ENCODE results near the gene GCNT1.
"Not testable (repeated sequence)": the region's sequence is repeated elsewhere in the genome, so short reads cannot be mapped to it uniquely, and the experiment has no call there.

The GCNT1 gene

DNA sequence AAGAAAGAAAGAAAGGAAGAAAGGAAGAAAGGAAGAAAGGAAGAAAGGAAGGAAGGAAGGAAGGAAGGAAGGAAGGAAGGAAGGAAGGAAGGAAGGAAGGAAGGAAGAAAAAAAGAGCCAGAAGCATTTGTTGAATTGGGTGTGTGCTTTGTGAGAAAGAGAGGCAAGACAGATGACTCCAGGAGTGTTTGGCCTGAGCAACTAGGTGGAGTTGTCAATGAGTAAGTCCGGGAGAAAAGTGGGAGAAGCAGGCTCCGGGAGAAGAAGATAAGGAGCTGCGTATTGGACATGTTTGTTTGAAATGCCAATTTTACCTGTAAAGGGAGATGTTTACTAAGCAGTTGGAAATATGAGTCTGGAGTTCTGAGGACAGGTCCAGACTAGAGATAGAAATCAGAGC is 15.1 kb upstream of the GCNT1 start:
- no peak for DNase-seq
- no peak for ATAC-seq

- ATAC-seq: no peak
These were observed 14.6 kb upstream of the GCNT1 start for GRCh38 chr9:76444322-76444929.

GRCh38 chr9:76445976-76446375 is 13.0 kb upstream of the GCNT1 start:
- ATAC-seq: no peak

More at GRCh38 chr9:76444322-76444929, 14.6 kb upstream of the GCNT1 start:
- no peak for DNase-seq

DNA sequence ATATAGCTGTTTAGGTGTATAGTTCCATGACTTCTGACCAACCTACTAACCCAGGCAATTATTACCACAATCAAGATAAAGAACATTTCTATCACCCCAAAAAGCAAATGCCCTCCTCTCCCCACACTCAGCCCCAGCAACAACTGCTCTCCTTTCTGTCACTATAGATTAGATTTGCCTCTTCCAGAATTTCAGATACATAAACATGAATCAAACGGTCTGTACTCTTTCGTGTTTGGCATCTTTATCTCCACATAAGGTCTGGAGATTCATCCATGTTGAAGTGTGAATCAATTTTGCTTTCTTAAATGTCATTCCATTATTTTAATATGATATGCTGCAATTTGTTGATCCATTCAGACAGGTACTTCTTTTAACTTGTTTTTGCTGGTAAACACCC is 10.5 kb upstream of the GCNT1 start:
- ATAC-seq: no peak
- no peak for DNase-seq

More at GRCh38 chr9:76445976-76446375, 13.0 kb upstream of the GCNT1 start:
- no peak for DNase-seq

GRCh38 chr9:76451234-76451633 is 7.7 kb upstream of the GCNT1 start:
- DNase-seq (no peak), ATAC-seq (no peak)

- DNase-seq (no peak), ATAC-seq (no peak)
These were observed 6.1 kb upstream of the GCNT1 start for GRCh38 chr9:76452839-76453238.

DNA sequence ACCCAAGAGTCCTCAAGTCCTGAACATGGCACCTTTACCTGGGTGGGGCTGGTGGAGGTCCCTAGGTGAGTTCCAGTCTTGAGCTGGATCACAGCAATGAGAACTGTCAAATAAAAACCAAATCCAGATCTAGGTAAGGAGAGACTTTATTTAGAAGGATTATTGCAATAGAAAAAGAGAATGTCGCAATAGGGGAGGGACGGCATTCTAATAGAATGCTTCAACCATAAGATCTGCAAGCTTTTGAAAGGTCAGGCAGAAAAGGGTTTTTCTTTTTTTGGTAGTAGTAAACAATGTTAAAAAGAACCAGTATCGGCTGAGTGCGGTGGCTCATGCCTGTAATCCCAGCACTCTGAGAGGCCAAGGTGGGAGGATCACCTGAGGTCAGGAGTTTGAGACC is 5.2 kb upstream of the GCNT1 start:
- DNase-seq: no peak
- ATAC-seq: no peak

DNA sequence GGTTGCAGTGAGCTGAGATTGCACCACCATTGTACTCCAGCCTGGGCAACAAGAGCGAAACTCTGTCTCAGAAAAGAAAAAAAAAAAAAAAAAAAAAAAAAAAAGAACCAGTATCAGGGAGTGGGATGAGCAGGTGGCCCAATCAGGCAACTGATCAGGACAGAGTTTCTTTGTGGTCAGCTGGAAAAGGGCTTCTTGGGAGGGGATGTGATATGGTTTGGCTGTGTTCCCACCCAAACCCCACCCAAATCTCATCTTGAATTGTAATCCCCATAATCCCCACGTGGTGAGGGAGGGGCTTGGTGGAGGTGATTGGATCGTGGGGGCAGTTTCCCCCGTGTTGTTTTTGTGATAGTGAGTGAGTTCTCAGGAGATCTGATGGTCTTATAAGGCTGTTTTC is 4.7 kb upstream of the GCNT1 start:
- no peak for DNase-seq
- no peak for ATAC-seq

DNA sequence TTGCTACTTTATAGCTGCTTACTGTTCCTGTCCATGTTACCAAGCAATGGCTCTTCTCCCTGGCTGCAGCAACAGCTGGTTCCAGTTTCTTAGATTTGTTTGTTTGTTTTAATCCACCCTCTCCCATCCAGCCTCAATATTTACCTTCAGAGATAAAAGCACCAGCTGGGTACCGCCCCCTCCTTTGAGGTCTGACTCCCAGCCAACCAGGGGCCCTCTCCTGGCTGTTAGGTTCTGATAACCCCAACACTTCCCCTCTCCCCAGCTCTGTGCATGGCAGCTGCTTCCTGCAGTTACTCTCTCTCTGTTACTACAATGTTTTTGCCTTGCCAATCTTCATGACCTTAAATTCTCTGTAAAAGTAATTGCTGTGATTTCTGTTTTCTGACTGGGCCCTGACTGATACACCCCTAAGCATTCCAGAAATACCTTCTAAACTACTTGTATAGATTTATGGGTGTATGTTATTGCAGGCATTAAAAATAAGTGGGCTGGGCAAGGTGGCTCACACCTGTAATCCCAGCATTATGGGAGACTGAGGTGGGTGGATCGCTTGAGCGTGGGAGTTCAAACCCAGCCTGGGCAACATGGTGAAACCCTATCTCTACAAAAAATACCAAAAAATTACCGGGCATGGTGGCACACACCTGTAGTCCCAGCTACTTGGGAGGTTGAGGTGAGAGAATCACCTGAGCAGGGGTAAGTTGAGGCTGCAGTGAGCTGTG is 2.6 kb upstream of the GCNT1 start:
- DNase-seq (no peak), ATAC-seq (no peak)

DNA sequence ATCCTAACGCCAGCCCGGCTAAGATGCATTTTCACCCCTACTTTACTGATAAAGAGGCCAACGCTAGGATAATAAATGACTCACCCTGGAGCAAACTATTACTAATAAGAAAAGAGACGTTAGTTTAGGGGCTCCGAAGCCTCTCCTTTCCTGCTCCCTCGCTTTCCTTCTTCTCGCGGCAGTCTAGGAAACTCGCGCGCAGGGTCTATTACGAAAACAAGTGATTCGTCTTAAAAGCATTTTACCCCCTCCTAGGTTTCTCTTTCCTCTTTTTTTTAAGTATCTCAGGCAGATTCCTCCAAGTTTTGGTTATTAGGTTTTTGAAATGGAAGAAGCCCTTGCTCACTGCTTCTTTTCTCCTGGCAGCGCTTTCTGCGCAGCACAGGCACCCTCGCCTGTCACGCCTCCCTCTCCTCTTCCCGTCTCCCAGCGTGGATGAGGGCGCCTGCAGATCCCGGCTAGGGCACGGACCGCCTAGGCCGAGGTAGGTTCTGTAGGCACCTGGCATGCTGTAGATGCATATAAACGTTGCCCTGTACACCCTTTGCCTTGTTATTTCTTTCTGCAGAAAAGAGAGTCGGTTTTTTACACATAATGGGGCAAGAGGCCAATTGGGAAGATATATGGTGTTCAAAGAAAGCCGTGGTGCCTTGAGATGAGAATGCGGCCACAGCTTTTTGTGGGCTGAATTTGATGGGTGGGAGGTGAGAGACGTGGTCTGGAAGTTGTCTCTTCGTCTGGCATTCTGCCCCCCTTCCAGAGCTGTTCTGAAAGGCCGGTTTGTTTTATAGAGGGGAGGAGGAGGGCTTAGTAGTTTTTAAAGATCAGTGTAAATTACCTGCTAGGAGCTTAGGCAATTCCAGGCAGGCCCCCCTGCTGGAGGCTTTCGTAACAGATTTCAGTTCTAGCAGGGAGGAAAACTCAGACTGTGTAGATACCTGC is 983 bp downstream of the GCNT1 start:
- ATAC-seq: no peak
- no peak for DNase-seq

GRCh38 chr9:76462126-76462525 is 3.1 kb downstream of the GCNT1 start:
- DNase-seq: no peak
- ATAC-seq: no peak

DNA sequence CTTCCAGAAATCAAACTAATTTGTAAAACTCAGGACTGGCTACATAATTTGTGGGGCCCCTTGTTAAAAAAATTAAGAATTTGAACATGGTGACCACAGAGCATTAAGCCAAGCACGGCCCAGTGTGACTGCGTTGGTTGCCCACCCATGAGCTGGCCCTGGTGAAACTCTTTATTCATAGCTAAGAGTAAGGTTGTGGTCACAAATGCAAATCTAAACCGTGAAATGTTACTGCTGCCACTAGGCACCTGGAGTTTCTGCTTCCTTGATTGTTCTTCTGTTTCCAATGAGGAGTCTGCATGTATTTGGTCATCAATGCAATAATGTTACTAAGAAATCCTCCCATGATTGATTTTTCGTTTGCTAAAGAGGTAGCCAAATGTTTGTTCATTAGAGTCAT is 4.2 kb downstream of the GCNT1 start:
- ATAC-seq: no peak
- no peak for DNase-seq

DNA sequence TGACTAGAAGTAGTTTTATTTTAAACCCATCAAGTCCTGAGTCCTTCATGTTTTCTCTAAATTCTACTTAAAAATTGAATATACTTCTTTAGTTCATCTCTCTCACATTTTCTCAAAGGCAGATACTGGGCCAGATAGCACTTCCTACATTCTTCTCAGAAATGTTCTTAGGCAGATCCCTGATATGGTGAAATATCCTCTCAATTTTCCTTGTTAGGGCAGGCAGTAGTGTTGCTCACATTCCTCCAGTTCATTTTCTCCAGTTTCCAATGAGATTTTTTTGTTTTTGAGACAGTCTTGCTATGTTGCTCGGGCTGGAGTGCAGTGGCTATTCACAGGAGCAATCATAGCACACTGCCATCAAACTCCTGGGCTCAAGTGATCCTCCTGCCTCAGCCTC is 5.7 kb downstream of the GCNT1 start:
- ATAC-seq (no peak), DNase-seq (no peak)

GRCh38 chr9:76465442-76466298 is 6.7 kb downstream of the GCNT1 start:
- ATAC-seq (no peak), DNase-seq (no peak)

DNA sequence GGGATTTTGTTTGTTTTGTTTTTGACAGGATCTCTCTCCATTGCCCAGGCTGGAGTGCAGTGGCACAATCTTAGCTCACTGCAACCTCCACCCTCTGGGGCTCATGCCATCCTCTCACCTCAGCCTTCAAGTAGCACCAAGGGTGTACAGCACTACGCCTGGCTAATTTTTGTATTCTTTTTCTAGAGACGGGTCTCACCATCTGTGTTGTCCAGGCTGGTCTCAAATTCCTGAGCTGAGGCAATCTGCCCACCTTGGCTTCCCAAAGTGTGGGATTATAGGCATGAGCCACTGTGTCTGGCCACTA is 7.3 kb downstream of the GCNT1 start:
- no peak for ATAC-seq

GRCh38 chr9:76474419-76474818 is 15.4 kb downstream of the GCNT1 start:
- DNase-seq: no peak
- ATAC-seq: no peak

More for the DNA sequence above, 7.3 kb downstream of the GCNT1 start:
- DNase-seq: no peak

GRCh38 chr9:76475686-76476085 is 16.7 kb downstream of the GCNT1 start:
- ATAC-seq (no peak), DNase-seq (no peak)

- ATAC-seq, DNase-seq: not testable (repeated sequence)
These were observed 18.8 kb downstream of the GCNT1 start for GRCh38 chr9:76477818-76478217.

- ATAC-seq: no peak
- no peak for DNase-seq
These were observed 19.2 kb downstream of the GCNT1 start for GRCh38 chr9:76478226-76478625.

GRCh38 chr9:76479337-76479736 is 20.4 kb downstream of the GCNT1 start:
- not testable (repeated sequence) for ATAC-seq, DNase-seq

DNA sequence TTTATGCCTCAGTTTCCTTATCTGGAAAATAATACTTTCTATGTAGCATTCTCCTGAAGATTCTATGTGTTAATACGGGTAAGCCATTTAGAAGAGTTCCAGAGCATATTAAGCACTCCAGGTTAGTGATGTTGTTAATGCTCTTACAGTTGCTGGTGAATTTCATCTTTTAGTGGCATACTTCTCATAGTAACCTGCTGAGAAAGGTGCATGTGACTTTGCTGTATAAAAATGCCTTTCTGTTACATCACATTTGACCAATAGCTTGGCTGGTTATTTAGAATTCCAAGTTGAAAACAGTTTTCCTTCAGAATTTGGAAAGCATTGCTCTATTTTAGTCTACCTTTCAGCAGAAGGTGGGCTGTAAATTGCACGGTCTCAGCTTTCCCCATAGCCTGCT is 27.2 kb downstream of the GCNT1 start:
- DNase-seq (no peak), ATAC-seq (no peak)
